Hematopoietic multipotent progenitor cell treated with erythropoietin and hydrocortisone succinate and interleukin-3 and kit ligand, for 6 days (in vitro differentiated cells): ENCODE results near the gene OASL.

ENCODE experiments used
- DNase-seq: peaks from one replicate; pipeline ENCODE4 v3.0.0-alpha.2; 2015

Gene OASL

GRCh38 chr12:120988234-120988633 lies 50.8 kb downstream of the OASL start:
- DNase-seq: no peak

GRCh38 chr12:120984351-120984898 lies 54.6 kb downstream of the OASL start:
- DNase-seq: no peak

- no peak for DNase-seq
These were observed 55.3 kb downstream of the OASL start for GRCh38 chr12:120983759-120984158.

GRCh38 chr12:120982659-120983058 lies 56.4 kb downstream of the OASL start:
- no peak for DNase-seq

- DNase-seq: no peak
These were observed 57.6 kb downstream of the OASL start for GRCh38 chr12:120981407-120981941.

- no peak for DNase-seq
These were observed 58.2 kb downstream of the OASL start for GRCh38 chr12:120980800-120981368.

- DNase-seq: no peak
These were observed 59.0 kb downstream of the OASL start for GRCh38 chr12:120979862-120980696.

- no peak for DNase-seq
These were observed 59.7 kb downstream of the OASL start for GRCh38 chr12:120979220-120979861.

GRCh38 chr12:120978296-120979219 lies 60.5 kb downstream of the OASL start, which contains the start of gene HNF1A:
Gene HNF1A, plus strand, starts transcription at chr12:120978543. Its CDS starts 226 bp downstream, at chr12:120978769.
- no peak for DNase-seq

GRCh38 chr12:120977531-120978295 lies 61.3 kb downstream of the OASL start:
- no peak for DNase-seq

GRCh38 chr12:120972870-120973543 lies 66.0 kb downstream of the OASL start:
- no peak for DNase-seq

GRCh38 chr12:120971299-120972180 lies 67.5 kb downstream of the OASL start:
- DNase-seq: peak; percentile 92

GRCh38 chr12:120970310-120970709 lies 68.7 kb downstream of the OASL start:
- no peak for DNase-seq
